WERI-Rb-1 (cell line): ENCODE data around the gene DERA.
"Not testable (repeated sequence)": the region's sequence is repeated elsewhere in the genome, so short reads cannot be mapped to it uniquely, and the experiment has no call there.

Experiments
- DNase-seq: peaks from one replicate; pipeline ENCODE4 v3.0.0-alpha.2; 2020
- H3K27ac ChIP-seq: fragments of 250-450 bp; sonication (Bioruptor Pico); 2 replicates; pipeline ENCODE4 v1.5.1; 2020; ENCODE audit warnings: mild to moderate bottlenecking, moderate library complexity
- H3K27me3 ChIP-seq: fragments of 250-450 bp; sonication (Bioruptor Pico); 2 replicates; pipeline ENCODE4 v1.5.1; 2021; ENCODE audit warnings: mild to moderate bottlenecking, low read depth, moderate library complexity; ENCODE audit not compliant: insufficient read depth, severe bottlenecking
- H3K36me3 ChIP-seq: fragments of 250-450 bp; sonication (Bioruptor Pico); 2 replicates; pipeline ENCODE4 v1.5.1; 2020; ENCODE audit warnings: mild to moderate bottlenecking, moderate library complexity
- H3K4me3 ChIP-seq: 2 replicates; pipeline ENCODE4 v1.5.1; 2011; ENCODE audit warnings: low read depth, mild to moderate bottlenecking, control low read depth, low read length
- H3K9me3 ChIP-seq: fragments of 250-450 bp; sonication (Bioruptor Pico); 2 replicates; pipeline ENCODE4 v1.5.1; 2021; ENCODE audit warnings: mild to moderate bottlenecking, moderate library complexity; ENCODE audit not compliant: severe bottlenecking
- TF ChIP-seq, protein P1 (sequence below): IDR thresholded peaks from 2 replicates; pipeline ENCODE4 v1.5.1; 2011; ENCODE audit warnings: low read depth, mild to moderate bottlenecking, control low read depth, inconsistent platforms, low read length

The DERA gene

DNA sequence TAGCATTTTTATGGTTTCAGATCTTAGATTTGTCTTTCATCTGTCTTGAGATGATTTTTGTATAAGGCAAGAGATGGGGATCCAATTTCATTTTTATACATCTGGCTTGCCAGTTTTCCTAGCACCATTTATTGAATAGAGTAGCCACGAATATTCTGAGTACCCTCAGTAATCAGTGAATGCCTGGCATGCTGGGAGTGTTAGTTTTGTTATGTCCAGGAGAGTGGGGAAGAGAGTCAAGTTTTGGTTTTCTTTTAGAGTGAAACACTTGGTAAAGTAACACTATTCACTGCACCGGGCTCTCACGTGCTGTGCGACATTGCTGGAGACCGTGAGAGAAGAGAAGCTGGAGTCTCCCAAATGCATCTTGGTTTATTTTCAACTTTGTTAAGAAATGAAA lies 31.3 kb downstream of the DERA start:
- Histone ChIP-seq H3K27me3 (no peaks in the 10 kb centered on the region), H3K4me3 (no peak overlapping the region)
- TF ChIP-seq, protein P1, sequence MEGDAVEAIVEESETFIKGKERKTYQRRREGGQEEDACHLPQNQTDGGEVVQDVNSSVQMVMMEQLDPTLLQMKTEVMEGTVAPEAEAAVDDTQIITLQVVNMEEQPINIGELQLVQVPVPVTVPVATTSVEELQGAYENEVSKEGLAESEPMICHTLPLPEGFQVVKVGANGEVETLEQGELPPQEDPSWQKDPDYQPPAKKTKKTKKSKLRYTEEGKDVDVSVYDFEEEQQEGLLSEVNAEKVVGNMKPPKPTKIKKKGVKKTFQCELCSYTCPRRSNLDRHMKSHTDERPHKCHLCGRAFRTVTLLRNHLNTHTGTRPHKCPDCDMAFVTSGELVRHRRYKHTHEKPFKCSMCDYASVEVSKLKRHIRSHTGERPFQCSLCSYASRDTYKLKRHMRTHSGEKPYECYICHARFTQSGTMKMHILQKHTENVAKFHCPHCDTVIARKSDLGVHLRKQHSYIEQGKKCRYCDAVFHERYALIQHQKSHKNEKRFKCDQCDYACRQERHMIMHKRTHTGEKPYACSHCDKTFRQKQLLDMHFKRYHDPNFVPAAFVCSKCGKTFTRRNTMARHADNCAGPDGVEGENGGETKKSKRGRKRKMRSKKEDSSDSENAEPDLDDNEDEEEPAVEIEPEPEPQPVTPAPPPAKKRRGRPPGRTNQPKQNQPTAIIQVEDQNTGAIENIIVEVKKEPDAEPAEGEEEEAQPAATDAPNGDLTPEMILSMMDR: no peak

DNA sequence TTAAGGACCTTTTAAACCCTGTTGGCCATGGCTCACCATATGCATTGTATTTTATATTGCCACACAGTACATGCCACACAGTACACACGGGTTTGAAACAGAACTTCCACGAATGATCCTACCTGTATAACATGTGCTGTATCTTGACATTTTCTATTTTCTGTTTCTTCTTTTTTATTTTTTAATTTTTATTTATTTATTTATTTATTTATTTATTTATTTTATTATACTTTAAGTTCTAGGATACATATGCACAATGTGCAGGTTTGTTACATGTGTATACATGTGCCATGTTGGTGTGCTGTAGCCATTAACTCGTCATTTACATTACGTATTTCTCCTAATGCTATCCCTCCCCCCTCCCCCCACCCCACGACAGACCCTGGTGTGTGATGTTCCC lies 32.4 kb downstream of the DERA start:
- H3K9me3 ChIP-seq, H3K36me3 ChIP-seq, H3K4me3 ChIP-seq, H3K27me3 ChIP-seq, H3K27ac ChIP-seq, DNase-seq: not testable (repeated sequence)

More for the DNA sequence above, 31.3 kb downstream of the DERA start:
- no peak for DNase-seq
- no peak overlapping the region for H3K27ac ChIP-seq
- H3K36me3 ChIP-seq: no peaks in the 10 kb centered on the region; the same call in 1 of the 2 replicates
- H3K9me3 ChIP-seq: no peaks in the 10 kb centered on the region

DNA sequence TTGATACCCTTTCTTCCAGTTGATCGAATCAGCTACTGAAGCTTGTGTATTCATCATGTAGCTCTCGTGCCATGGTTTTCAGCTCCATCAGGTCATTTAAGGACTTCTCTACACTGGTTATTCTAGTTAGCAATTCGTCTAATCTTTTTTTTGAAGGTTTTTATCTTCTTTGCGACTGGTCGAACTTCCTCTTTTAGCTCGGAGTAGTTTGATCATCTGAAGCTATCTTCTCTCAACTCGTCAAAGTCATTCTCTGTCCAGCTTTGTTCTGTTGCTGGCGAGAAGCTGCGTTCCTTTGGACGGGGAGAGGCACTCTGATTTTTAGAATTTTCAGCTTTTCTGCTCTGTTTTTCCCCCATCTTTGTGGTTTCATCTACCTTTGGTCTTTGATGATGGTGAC lies 37.3 kb downstream of the DERA start:
- not testable (repeated sequence) for H3K4me3 ChIP-seq, H3K36me3 ChIP-seq, H3K27ac ChIP-seq, H3K9me3 ChIP-seq, DNase-seq, H3K27me3 ChIP-seq

DNA sequence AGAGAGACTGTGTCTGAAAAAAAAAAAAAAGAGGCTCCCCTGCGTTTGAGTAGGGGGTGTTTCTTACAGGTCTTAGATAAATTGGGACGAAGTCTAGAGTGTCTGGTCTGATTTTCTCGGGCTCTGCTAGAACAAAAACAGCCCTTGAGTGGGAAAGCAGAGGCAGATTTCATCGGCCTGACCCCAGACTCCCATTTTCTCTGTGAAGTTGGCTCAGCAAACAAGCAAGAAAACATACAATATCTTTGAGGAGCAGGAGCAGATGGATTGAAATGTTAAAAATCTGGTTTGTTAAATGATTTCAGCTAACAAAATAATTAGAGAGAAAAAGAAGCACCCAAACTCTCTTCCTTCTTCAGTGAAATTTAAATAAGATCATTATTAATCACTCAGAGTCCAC lies 44.1 kb downstream of the DERA start:
- TF ChIP-seq, protein P1: no peak
- no peak overlapping the region for H3K27ac ChIP-seq
- no peaks in the 10 kb centered on the region for H3K9me3 ChIP-seq
- H3K27me3 ChIP-seq: no peaks in the 10 kb centered on the region
- peaks cover 5% of the 10 kb centered on the region; the same call in 1 of the 2 replicates for H3K36me3 ChIP-seq
- no peak overlapping the region for H3K4me3 ChIP-seq
- DNase-seq: no peak

DNA sequence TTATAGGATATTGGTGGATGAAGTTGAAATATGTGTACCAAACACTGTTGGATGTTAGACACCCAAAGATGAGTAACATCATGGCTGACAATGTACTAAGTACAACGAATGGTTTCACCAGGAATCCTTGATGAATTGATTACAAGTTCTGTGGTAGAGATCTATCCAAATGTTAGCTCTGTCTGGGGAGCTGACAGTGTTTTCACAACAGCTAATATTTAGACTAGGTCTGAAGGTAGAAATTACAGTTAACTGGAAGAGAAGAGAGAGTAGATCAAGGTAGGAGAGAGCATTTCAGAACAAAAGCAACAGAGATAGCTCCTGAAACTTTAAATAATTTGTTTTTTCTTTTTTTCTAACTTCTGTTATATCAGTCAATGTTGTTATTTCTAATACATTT lies 44.9 kb downstream of the DERA start:
- Histone ChIP-seq H3K9me3 (no peaks in the 10 kb centered on the region), H3K27ac (no peak overlapping the region), H3K4me3 (no peak overlapping the region), H3K36me3 (peaks cover 10% of the 10 kb centered on the region), H3K27me3 (no peaks in the 10 kb centered on the region)
- TF ChIP-seq, protein P1: no peak
- no peak for DNase-seq

DNA sequence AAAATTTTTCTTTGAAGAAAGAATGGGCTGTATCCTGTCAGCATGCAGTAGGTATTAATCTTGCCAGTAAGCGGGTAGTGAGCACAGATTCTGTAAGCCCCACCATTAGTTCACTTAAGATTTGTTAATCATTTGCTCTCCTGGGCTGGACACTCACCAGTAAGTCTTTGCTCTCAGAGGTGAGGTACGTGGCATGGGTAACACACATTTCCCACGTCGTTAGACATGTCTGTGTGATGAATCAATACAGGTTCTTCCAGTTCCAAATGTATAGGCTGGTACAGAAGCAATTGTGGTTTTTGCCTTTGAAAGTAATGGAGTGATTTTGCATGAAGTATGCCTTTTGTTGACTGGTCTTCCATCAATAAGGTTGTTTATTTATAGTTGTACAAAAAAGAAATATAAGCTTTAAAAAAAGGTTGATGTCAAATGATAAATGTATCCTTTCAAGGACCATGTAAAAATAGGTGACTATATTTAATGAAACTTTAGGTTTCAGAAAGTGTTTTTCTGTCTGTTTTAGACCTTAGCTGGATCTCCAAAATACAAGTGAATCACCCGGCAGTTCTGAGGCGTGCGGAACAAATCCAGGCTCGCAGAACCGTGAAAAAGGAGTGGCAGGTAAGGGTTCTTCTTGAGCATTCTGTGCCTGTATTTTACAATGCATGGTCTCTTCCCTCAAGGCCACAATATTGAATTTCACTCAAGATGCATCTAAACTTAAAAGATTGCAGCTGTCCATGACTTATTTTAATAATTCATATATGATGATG lies 45.5 kb downstream of the DERA start:
- no peak for DNase-seq
- Histone ChIP-seq H3K9me3 (no peaks in the 10 kb centered on the region), H3K4me3 (no peak overlapping the region), H3K27me3 (no peaks in the 10 kb centered on the region), H3K27ac (no peak overlapping the region), H3K36me3 (peaks cover 14% of the 10 kb centered on the region)
- TF ChIP-seq, protein P1: no peak

DNA sequence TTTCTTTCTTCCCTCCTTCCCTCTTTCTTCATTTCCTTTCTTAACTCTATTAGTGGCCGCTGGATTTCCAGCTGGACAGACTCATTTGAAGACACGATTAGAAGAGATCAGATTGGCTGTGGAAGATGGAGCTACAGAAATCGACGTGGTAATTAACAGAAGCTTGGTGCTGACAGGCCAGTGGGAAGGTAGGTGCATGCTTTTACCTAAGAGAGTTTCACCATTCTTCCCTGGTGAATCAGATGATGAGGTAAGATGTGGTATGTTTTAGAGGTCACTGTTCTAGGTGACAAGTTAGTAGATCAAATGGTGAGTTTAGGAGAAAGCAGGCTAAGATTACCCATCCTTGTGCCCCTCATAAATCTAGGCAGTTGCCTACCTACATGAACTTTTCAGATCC lies 51.6 kb downstream of the DERA start:
- Histone ChIP-seq H3K36me3 (peaks cover 47% of the 10 kb centered on the region), H3K9me3 (no peaks in the 10 kb centered on the region), H3K27me3 (no peaks in the 10 kb centered on the region), H3K27ac (no peak overlapping the region), H3K4me3 (no peak overlapping the region)
- no peak for DNase-seq
- TF ChIP-seq, protein P1: no peak
